ENCODE measurements around the gene UQCRH.

Gene UQCRH

GRCh38 chr1:46301406-46301807 lies 2.1 kb upstream of the UQCRH start:
- TF ChIP-seq, protein P1, sequence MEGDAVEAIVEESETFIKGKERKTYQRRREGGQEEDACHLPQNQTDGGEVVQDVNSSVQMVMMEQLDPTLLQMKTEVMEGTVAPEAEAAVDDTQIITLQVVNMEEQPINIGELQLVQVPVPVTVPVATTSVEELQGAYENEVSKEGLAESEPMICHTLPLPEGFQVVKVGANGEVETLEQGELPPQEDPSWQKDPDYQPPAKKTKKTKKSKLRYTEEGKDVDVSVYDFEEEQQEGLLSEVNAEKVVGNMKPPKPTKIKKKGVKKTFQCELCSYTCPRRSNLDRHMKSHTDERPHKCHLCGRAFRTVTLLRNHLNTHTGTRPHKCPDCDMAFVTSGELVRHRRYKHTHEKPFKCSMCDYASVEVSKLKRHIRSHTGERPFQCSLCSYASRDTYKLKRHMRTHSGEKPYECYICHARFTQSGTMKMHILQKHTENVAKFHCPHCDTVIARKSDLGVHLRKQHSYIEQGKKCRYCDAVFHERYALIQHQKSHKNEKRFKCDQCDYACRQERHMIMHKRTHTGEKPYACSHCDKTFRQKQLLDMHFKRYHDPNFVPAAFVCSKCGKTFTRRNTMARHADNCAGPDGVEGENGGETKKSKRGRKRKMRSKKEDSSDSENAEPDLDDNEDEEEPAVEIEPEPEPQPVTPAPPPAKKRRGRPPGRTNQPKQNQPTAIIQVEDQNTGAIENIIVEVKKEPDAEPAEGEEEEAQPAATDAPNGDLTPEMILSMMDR (IDR thresholded peaks at IDR 0.05; ENCODE audit: low read depth, low read length): no peak
- DNase-seq (ENCODE audit: extremely low read depth, low read depth): no peak

- peak; percentile 19 for DNase-seq (ENCODE audit: extremely low read depth, low read depth)
- TF ChIP-seq, protein P1 (IDR thresholded peaks at IDR 0.05; ENCODE audit: low read depth, low read length): no peak; the same call in 1 of the 2 replicates
Observed at GRCh38 chr1:46301808-46302640, 1.5 kb upstream of the UQCRH start.

DNA sequence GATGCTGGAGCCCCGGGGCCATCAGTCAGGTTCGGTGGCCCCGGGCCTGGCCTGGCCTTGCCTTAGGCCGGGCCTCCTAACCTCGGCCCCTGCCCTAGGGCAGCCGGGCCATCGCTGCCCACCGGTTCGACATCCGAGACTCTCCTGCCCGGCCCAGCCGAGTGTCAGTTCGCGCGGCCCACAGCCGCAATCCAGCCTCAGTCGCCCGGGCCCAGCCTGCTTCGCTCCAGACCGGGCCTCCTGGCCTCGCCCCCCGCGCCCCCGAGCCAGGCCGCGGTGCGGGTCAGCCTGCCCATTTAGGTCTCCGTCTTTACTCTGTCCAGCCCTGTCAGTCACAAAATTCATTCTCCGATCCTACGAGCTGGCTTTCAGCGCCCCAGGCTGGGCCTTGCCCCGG lies 859 bp upstream of the UQCRH start:
- no peak for DNase-seq (ENCODE audit: extremely low read depth, low read depth)
- TF ChIP-seq, protein P1 (IDR thresholded peaks at IDR 0.05; ENCODE audit: low read depth, low read length): no peak

DNA sequence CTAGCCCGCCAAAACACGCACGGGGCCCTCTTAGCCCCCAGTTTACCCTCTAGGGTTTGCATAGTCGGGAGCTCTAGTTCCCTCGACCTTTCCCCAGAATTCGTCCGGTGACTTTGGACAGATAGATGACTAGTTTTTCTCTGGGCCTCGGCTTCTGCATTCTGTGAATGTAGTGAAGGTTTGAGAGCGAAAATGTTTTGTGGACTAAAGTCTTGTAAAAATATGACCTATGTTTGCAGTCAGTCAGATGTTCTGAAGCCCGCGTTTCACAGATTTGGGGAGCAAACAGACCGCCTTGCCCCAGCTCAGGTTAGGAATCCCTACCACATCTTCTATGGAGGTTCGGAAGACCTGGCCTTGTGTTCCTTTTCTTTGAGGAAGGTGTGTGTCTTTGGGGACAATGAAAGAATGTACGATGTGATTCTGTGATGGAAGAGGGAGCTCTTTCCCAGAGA lies 401 bp downstream of the UQCRH start:
- no peak for DNase-seq (ENCODE audit: extremely low read depth, low read depth)
- TF ChIP-seq, protein P1 (IDR thresholded peaks at IDR 0.05; ENCODE audit: low read depth, low read length): no peak

DNA sequence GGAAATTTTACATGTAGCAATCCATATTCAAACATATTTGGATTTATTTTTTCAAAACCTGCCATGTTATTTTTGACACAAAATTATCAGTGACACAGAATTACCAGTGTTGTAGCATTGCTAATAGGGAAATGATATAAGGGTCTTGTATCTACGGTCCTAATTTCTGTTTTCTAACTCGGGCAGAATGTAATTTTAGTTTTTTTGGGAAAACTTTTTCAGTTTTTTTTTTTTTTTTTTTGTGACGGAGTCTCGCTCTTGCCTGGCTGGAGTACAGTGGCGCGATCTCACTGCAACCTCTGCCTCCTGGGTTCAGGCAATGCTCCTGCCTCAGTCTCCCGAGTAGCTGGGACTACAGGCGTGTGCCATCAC lies 2.6 kb downstream of the UQCRH start:
- TF ChIP-seq, protein P1 (IDR thresholded peaks at IDR 0.05; ENCODE audit: low read depth, low read length): no peak
- no peak for DNase-seq (ENCODE audit: extremely low read depth, low read depth)

GRCh38 chr1:46309401-46310159 lies 6.1 kb downstream of the UQCRH start:
- DNase-seq (ENCODE audit: extremely low read depth, low read depth): no peak

More at GRCh38 chr1:46309401-46310159, 6.1 kb downstream of the UQCRH start:
- TF ChIP-seq, protein P1 (IDR thresholded peaks at IDR 0.05; ENCODE audit: low read depth, low read length): no peak
